ENCODE results near the gene TGM1. TPM values are rescaled to one million over a fixed set of nuclear protein-coding genes. Genes with fewer than 3 reads are reported as not detected.

The TGM1 gene
- total RNA-seq, 1 donor from 2014 or later: 5.9 TPM

GRCh38 chr14:24289649-24290280 lies 26.8 kb upstream of the TGM1 start:
- ATAC-seq (no peak), DNase-seq (no peak)
- Histone ChIP-seq H3K27me3 (ENCODE audit: low read depth) (no peaks in the 10 kb centered on the region), H3K27ac (no peak overlapping the region), H3K4me3 (no peak overlapping the region), H3K9me3 (no peaks in the 10 kb centered on the region), H3K4me1 (no peaks in the 10 kb centered on the region), H3K36me3 (peaks cover 56% of the 10 kb centered on the region)
- no peak for TF ChIP-seq CTCF (IDR thresholded peaks at IDR 0.05)
- intact Hi-C loops (cut with DNase I): loop anchor here (10.0 kb wide), 1 partner anchor 45 kb away; the partner anchor contains the start of gene TINF2

- no peak for TF ChIP-seq CTCF (IDR thresholded peaks at IDR 0.05)
- Histone ChIP-seq H3K27ac (no peak overlapping the region), H3K9me3 (no peaks in the 10 kb centered on the region), H3K36me3 (peaks cover 29% of the 10 kb centered on the region), H3K4me3 (no peak overlapping the region), H3K4me1 (peaks cover 9% of the 10 kb centered on the region), H3K27me3 (ENCODE audit: low read depth) (no peaks in the 10 kb centered on the region)
- DNase-seq: no peak
- intact Hi-C loops (cut with DNase I): no loop called here
- no peak for ATAC-seq
Observed at GRCh38 chr14:24286996-24287395, 24.0 kb upstream of the TGM1 start.

DNA sequence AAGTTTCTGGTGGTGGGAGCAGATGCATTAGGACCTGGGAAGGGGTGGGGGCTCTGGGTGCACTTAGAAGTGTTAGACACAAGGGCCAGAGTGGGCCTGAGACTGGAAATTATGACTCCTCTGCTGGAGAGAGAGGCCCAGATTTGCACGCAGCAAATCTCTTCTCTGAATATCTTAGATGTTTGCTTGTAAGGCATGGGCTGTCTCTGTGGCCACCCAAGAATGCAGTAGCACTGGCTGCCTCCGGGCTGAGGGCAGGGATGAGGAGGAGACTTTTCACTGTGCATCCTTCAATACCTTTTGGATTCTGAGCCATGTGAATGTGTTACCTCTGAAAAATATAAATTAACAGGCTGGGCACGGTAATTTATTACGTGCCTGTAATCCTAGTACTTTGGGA lies 22.4 kb upstream of the TGM1 start:
- no peak for TF ChIP-seq CTCF (IDR thresholded peaks at IDR 0.05)
- Histone ChIP-seq H3K9me3 (no peaks in the 10 kb centered on the region), H3K4me3 (no peak overlapping the region), H3K36me3 (peaks cover 12% of the 10 kb centered on the region), H3K27ac (no peak overlapping the region), H3K27me3 (ENCODE audit: low read depth) (no peaks in the 10 kb centered on the region), H3K4me1 (peaks cover 15% of the 10 kb centered on the region)
- intact Hi-C loops (cut with DNase I): no loop called here
- no peak for DNase-seq
- ATAC-seq: no peak

- H3K9me3 ChIP-seq: no peaks in the 10 kb centered on the region
- H3K4me1 ChIP-seq: peaks cover 21% of the 10 kb centered on the region
- peaks cover 4% of the 10 kb centered on the region for H3K36me3 ChIP-seq
- no peak for TF ChIP-seq CTCF (IDR thresholded peaks at IDR 0.05)
- DNase-seq (no peak), ATAC-seq (no peak)
- intact Hi-C loops (cut with DNase I): no loop called here
- H3K27ac ChIP-seq: no peak overlapping the region
- H3K27me3 ChIP-seq (ENCODE audit: low read depth): no peaks in the 10 kb centered on the region
- no peak overlapping the region for H3K4me3 ChIP-seq
Observed at GRCh38 chr14:24284501-24285035, 21.6 kb upstream of the TGM1 start.

DNA sequence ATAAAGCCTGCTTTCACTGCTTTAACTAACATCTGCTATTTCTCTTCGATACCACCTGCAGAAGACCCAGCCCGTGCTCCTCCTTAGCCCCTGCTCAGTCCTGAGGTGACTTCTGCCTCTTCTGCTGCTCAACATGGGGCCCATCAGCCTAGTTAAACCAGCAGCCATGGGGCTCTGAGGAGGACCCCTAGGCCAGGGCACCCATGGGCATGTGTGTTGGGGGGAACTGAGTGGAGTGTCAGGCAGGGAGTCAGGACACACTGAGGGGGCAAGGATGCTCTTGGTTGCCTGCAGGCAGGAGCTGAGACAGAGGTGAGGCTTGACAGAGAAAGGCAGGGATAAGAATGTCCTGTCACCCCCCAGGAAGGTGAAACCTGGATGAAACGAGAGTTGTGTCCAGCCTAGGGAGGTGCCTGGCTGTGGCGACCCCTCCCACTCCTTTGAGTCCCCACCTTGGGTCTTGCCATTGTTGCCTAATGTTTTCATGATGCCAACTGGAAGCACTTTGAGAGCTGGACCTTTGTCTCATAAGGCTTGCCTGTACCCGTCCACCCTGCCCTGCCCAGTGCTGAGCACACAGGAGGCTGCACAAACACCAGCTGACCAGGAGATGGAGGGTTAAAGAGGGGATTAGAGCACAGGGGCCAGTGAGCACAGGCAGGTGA lies 21.0 kb upstream of the TGM1 start:
- Histone ChIP-seq H3K27me3 (ENCODE audit: low read depth) (no peaks in the 10 kb centered on the region), H3K4me1 (peaks cover 28% of the 10 kb centered on the region), H3K36me3 (no peaks in the 10 kb centered on the region), H3K27ac (no peak overlapping the region), H3K9me3 (no peaks in the 10 kb centered on the region), H3K4me3 (no peak overlapping the region)
- ATAC-seq: no peak
- no peak for DNase-seq
- TF ChIP-seq CTCF (IDR thresholded peaks at IDR 0.05): no peak
- intact Hi-C loops (cut with DNase I): no loop called here

Measured in lower lobe of right lung (tissue), 2 donors.